Measurements from ENCODE around the gene LLPH.

LLPH gene

GRCh38 chr12:66160704-66161103 lies 30.2 kb upstream of the LLPH start:
- no peak overlapping the region for H3K4me2 ChIP-seq (ENCODE audit: low read length, poor library complexity, severe bottlenecking)
- 97% methylated on average over 22 of the region's 28 CpGs for WGBS
- H3K9ac ChIP-seq (ENCODE audit: low read length), result no peak overlapping the region
- H2AK5ac ChIP-seq (ENCODE audit: low read length, severe bottlenecking), result no peak overlapping the region
- H3K9me3 ChIP-seq (ENCODE audit: control insufficient read depth, low read length), result peaks cover 5% of the 10 kb centered on the region
- H3K23ac ChIP-seq (ENCODE audit: low read length in 2 of 2), result no peak overlapping the region
- H2AFZ ChIP-seq (ENCODE audit: low read depth, low read length), result no peak overlapping the region
- H4K8ac ChIP-seq (ENCODE audit: low read length), result no peak overlapping the region
- H3K27me3 ChIP-seq (ENCODE audit: control insufficient read depth in 1 of 2, insufficient read depth in 1 of 2, low read length in 2 of 2), result no peaks in the 10 kb centered on the region
- no peak for DNase-seq
- no peak overlapping the region for H3K14ac ChIP-seq (ENCODE audit: low read length in 2 of 2)
- H2BK5ac ChIP-seq (ENCODE audit: low read depth, low read length, poor library complexity, severe bottlenecking), result no peak overlapping the region
- H3K79me1 ChIP-seq (replicated peaks; ENCODE audit: low read length, poor library complexity, severe bottlenecking), result peaks cover 15% of the 10 kb centered on the region
- H4K91ac ChIP-seq (ENCODE audit: low read length), result peak overlapping the region; percentile 75
- H2BK15ac ChIP-seq (ENCODE audit: low read depth, poor library complexity, severe bottlenecking), result no peak overlapping the region
- no peaks in the 10 kb centered on the region for H3K4me1 ChIP-seq (ENCODE audit: control insufficient read depth, insufficient read depth, low read depth, low read length)
- no peak overlapping the region for H3K27ac ChIP-seq (ENCODE audit: low read length, poor library complexity, severe bottlenecking)
- no peak overlapping the region for H3K18ac ChIP-seq (ENCODE audit: low read depth in 1 of 2, low read length in 2 of 2)
- no peak overlapping the region for H3K4ac ChIP-seq (ENCODE audit: low read depth in 1 of 2, low read length in 2 of 2)
- H3K4me3 ChIP-seq (ENCODE audit: insufficient read depth in 1 of 2, low read depth in 1 of 2, low read length in 2 of 2), result no peak overlapping the region
- H3K36me3 ChIP-seq (ENCODE audit: control insufficient read depth in 1 of 2, insufficient read depth in 2 of 2, low read depth in 1 of 2, low read length in 2 of 2), result peaks cover 4 to 21% of the 10 kb centered on the region in 2 experiments
- H2BK12ac ChIP-seq (ENCODE audit: low read length in 2 of 2), result no peak overlapping the region
- H2BK120ac ChIP-seq (ENCODE audit: low read depth, low read length), result no peak overlapping the region

- no peak overlapping the region for H4K91ac ChIP-seq (ENCODE audit: low read length)
- H2BK120ac ChIP-seq (ENCODE audit: low read depth, low read length), result no peak overlapping the region
- H2BK5ac ChIP-seq (ENCODE audit: low read depth, low read length, poor library complexity, severe bottlenecking), result no peak overlapping the region
- no peak overlapping the region for H2AFZ ChIP-seq (ENCODE audit: low read depth, low read length)
- no peaks in the 10 kb centered on the region for H3K27me3 ChIP-seq (ENCODE audit: control insufficient read depth in 1 of 2, insufficient read depth in 1 of 2, low read length in 2 of 2)
- H3K36me3 ChIP-seq (ENCODE audit: control insufficient read depth in 1 of 2, insufficient read depth in 2 of 2, low read depth in 1 of 2, low read length in 2 of 2), result peaks cover 4 to 17% of the 10 kb centered on the region in 2 experiments
- H3K4ac ChIP-seq (ENCODE audit: low read depth in 1 of 2, low read length in 2 of 2), result no peak overlapping the region
- H3K4me3 ChIP-seq (ENCODE audit: insufficient read depth in 1 of 2, low read depth in 1 of 2, low read length in 2 of 2), result no peak overlapping the region
- peaks cover 15% of the 10 kb centered on the region for H3K79me1 ChIP-seq (replicated peaks; ENCODE audit: low read length, poor library complexity, severe bottlenecking)
- no peak overlapping the region for H3K14ac ChIP-seq (ENCODE audit: low read length in 2 of 2)
- peaks cover 3% of the 10 kb centered on the region for H3K4me1 ChIP-seq (ENCODE audit: control insufficient read depth, insufficient read depth, low read depth, low read length)
- H3K4me2 ChIP-seq (ENCODE audit: low read length, poor library complexity, severe bottlenecking), result no peak overlapping the region
- DNase-seq, result no peak
- no peak overlapping the region for H3K18ac ChIP-seq (ENCODE audit: low read depth in 1 of 2, low read length in 2 of 2)
- H3K9ac ChIP-seq (ENCODE audit: low read length), result no peak overlapping the region
- H2BK12ac ChIP-seq (ENCODE audit: low read length in 2 of 2), result no peak overlapping the region
- no peak overlapping the region for H3K27ac ChIP-seq (ENCODE audit: low read length, poor library complexity, severe bottlenecking)
- H3K23ac ChIP-seq (ENCODE audit: low read length in 2 of 2), result no peak overlapping the region
- H3K9me3 ChIP-seq (ENCODE audit: control insufficient read depth, low read length), result no peaks in the 10 kb centered on the region
- no peak overlapping the region for H2BK15ac ChIP-seq (ENCODE audit: low read depth, poor library complexity, severe bottlenecking)
- H2AK5ac ChIP-seq (ENCODE audit: low read length, severe bottlenecking), result no peak overlapping the region
- no peak overlapping the region for H4K8ac ChIP-seq (ENCODE audit: low read length)
These were observed 28.6 kb upstream of the LLPH start for GRCh38 chr12:66159123-66159522.

GRCh38 chr12:66156654-66157053 lies 26.1 kb upstream of the LLPH start:
- Histone ChIP-seq H2BK15ac (ENCODE audit: low read depth, poor library complexity, severe bottlenecking) (no peak overlapping the region), H3K23ac (ENCODE audit: low read length in 2 of 2) (no peak overlapping the region), H3K14ac (ENCODE audit: low read length in 2 of 2) (no peak overlapping the region), H3K4me2 (ENCODE audit: low read length, poor library complexity, severe bottlenecking) (no peak overlapping the region), H3K4me3 (ENCODE audit: insufficient read depth in 1 of 2, low read depth in 1 of 2, low read length in 2 of 2) (no peak overlapping the region), H2BK12ac (ENCODE audit: low read length in 2 of 2) (no peak overlapping the region), H3K4ac (ENCODE audit: low read depth in 1 of 2, low read length in 2 of 2) (no peak overlapping the region), H3K4me1 (ENCODE audit: control insufficient read depth, insufficient read depth, low read depth, low read length) (peaks cover 3% of the 10 kb centered on the region), H3K27me3 (ENCODE audit: control insufficient read depth in 1 of 2, insufficient read depth in 1 of 2, low read length in 2 of 2) (no peaks in the 10 kb centered on the region), H4K8ac (ENCODE audit: low read length) (no peak overlapping the region), H3K18ac (ENCODE audit: low read depth in 1 of 2, low read length in 2 of 2) (no peak overlapping the region), H2AFZ (ENCODE audit: low read depth, low read length) (no peak overlapping the region), H3K36me3 (ENCODE audit: control insufficient read depth in 1 of 2, insufficient read depth in 2 of 2, low read depth in 1 of 2, low read length in 2 of 2) (peaks cover 4 to 17% of the 10 kb centered on the region in 2 experiments), H3K79me1 (replicated peaks; ENCODE audit: low read length, poor library complexity, severe bottlenecking) (peaks cover 15% of the 10 kb centered on the region), H2BK5ac (ENCODE audit: low read depth, low read length, poor library complexity, severe bottlenecking) (no peak overlapping the region), H4K91ac (ENCODE audit: low read length) (no peak overlapping the region), H2BK120ac (ENCODE audit: low read depth, low read length) (no peak overlapping the region), H2AK5ac (ENCODE audit: low read length, severe bottlenecking) (no peak overlapping the region), H3K9me3 (ENCODE audit: control insufficient read depth, low read length) (no peaks in the 10 kb centered on the region), H3K27ac (ENCODE audit: low read length, poor library complexity, severe bottlenecking) (no peak overlapping the region), H3K9ac (ENCODE audit: low read length) (no peak overlapping the region)
- no peak for DNase-seq
- 97% methylated on average over 1 of the region's 2 CpGs for WGBS

- Histone ChIP-seq H4K8ac (ENCODE audit: low read length) (no peak overlapping the region), H3K27me3 (ENCODE audit: control insufficient read depth in 1 of 2, insufficient read depth in 1 of 2, low read length in 2 of 2) (no peaks in the 10 kb centered on the region), H3K4me1 (ENCODE audit: control insufficient read depth, insufficient read depth, low read depth, low read length) (peaks cover 3% of the 10 kb centered on the region), H3K23ac (ENCODE audit: low read length in 2 of 2) (no peak overlapping the region), H4K91ac (ENCODE audit: low read length) (no peak overlapping the region), H3K4ac (ENCODE audit: low read depth in 1 of 2, low read length in 2 of 2) (no peak overlapping the region), H2BK15ac (ENCODE audit: low read depth, poor library complexity, severe bottlenecking) (no peak overlapping the region), H3K4me2 (ENCODE audit: low read length, poor library complexity, severe bottlenecking) (no peak overlapping the region), H2AFZ (ENCODE audit: low read depth, low read length) (no peak overlapping the region), H2BK5ac (ENCODE audit: low read depth, low read length, poor library complexity, severe bottlenecking) (no peak overlapping the region), H3K18ac (ENCODE audit: low read depth in 1 of 2, low read length in 2 of 2) (no peak overlapping the region), H2BK12ac (ENCODE audit: low read length in 2 of 2) (no peak overlapping the region), H3K36me3 (ENCODE audit: control insufficient read depth in 1 of 2, insufficient read depth in 2 of 2, low read depth in 1 of 2, low read length in 2 of 2) (peaks cover 3 to 29% of the 10 kb centered on the region in 2 experiments), H2BK120ac (ENCODE audit: low read depth, low read length) (no peak overlapping the region), H3K14ac (ENCODE audit: low read length in 2 of 2) (no peak overlapping the region), H2AK5ac (ENCODE audit: low read length, severe bottlenecking) (no peak overlapping the region), H3K9me3 (ENCODE audit: control insufficient read depth, low read length) (no peaks in the 10 kb centered on the region), H3K4me3 (ENCODE audit: insufficient read depth in 1 of 2, low read depth in 1 of 2, low read length in 2 of 2) (peak overlapping the region in 1 of 2 experiments; percentile 38), H3K9ac (ENCODE audit: low read length) (peak overlapping the region; percentile 90), H3K79me1 (replicated peaks; ENCODE audit: low read length, poor library complexity, severe bottlenecking) (peaks cover 12% of the 10 kb centered on the region), H3K27ac (ENCODE audit: low read length, poor library complexity, severe bottlenecking) (no peak overlapping the region)
- DNase-seq, result no peak
These were observed 24.2 kb upstream of the LLPH start for GRCh38 chr12:66154776-66155175.
